GM19468 (cell line): ENCODE measurements around the gene PLEKHA6.

ENCODE experiments used
- ATAC-seq: cut with Tn5 transposase; IDR thresholded peaks from one replicate; pipeline ENCODE4 v1.9.1; 2021; ENCODE audit warnings: mild to moderate bottlenecking, moderate library complexity, moderate number of reproducible peaks; ENCODE audit not compliant: unreplicated experiment; ENCODE audit errors: extremely low read depth

The PLEKHA6 gene

DNA sequence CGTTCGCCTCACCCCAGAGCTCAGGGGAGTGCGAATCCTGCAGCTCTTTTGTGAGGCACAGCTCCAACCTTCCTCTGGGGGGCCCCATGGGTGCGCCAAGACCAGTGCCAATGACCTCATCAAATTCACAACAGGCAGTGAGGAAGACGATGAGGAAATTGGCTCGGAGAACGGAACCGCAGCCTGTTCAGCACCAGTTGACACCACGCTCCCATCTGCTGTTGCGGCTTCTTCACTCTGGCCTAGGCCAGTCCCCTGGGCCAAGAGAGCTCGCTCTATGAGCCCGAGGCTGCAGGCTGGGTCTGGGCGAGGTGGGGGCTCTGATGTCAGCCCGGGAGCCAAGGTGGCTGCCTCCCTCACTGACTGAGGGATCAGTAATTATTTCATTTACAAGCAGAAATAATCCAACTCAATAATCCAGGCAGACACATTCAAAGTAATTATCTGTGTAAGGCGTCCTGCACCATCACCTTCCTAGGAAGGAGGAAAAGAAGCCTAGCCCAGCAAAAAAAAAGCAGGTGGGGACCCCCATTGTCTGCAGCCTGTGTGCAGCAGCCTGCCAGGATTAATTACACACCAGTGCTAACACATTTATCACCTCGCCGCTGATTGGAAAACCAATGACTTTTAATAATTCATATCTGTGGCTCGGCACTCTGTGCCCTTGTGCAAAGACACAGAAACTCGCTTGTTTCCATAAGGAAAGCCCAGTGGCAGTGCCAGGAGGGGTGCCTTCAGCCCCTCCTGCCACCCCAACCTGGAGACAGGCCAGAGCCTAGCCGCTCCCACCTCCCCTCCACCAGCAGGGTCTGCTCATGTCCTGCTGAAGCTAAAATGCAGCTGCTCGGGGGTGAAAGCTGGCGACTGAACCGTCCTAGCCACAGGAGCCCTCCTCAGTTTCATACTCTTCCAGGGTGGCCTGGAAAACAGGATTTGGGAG, 1.9 kb downstream of the PLEKHA6 start:
- no peak for ATAC-seq

DNA sequence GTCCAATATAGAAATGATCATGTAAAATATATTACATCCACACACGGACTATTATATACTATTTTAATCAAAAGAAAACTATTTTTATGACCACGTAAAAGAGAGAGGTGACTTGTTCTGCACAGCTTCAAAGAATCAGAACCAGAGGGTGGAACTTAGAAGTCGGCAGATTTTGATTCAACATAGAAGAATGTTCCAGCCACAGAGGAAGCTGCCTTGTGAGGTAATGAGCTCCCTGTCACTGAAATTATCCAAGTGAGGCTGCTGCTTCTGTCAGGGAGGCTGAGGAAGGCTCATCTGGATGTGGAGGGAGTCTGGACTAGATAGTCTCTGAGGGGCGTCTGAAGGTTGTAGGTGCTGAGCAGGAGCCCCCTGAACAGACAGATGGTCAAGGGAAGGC, 2.7 kb downstream of the PLEKHA6 start:
- ATAC-seq, result no peak

DNA sequence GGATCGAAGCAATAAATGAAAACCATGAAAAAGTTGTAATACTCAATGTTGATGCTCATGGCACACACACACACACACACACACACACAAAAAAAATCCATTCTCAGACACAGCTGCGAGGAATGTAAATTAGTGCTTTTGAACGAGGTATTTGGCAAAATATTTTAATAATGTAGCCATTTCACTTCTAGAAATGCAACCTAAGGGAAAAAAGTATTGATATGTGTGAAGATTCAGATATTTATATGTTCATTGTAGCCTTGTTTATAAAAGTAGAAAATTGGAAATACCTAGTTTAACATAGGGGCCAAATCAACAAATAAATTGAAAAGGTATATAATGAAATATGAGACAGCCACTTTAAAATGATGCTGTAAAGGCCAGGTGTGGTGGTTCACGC, 3.8 kb downstream of the PLEKHA6 start:
- ATAC-seq, result no peak

DNA sequence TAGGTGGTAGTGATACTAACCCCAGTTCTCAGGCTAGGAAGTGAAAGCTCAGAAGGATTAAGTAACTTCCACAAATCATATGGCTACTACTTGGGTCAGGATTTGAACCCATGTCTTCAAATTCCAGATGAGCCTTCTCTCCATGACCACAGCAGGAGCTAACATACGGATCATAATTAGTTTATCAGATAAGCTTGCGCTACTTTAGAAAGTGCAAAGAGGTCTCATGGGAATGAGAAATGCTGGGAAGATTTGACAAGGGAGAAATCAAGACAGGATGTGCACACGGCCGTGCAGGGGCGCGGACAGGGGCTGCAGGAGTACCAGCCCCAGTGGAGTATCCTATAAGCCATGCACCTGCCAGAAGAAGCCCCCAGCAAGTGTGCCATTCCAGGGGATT, 5.2 kb downstream of the PLEKHA6 start:
- no peak for ATAC-seq

DNA sequence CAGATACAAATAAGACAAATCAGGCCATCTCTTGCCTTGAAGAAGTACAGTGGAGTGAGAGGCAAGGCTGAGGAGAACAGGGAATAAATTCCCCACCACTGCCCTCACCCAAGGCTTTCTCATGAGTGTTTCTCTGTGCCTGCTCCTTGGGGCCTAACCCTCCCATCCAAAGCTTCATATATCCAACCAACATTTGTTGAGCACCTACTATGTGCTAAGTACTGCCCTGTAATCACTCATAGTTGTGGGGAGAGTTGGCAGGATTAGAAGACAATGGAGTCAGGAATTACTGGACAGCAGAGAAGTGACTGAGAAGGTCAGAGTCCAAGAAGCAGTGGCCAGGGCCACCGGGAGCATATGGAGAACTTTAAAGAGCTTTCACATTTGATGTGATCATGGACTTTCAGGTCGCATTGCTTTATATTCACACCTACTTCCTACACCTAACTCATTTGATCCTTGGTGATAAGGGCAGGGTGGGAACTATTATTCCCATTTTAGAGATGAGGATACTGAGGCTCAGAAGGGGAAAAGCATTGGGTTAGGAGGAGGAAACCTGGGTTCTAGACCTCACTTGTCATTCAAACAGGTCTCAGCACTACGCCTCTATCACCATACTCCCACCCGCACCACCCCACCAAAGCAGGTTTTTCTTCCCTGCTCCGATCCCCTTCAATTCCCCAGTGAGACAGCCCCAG, 6.4 kb downstream of the PLEKHA6 start:
- no peak for ATAC-seq

DNA sequence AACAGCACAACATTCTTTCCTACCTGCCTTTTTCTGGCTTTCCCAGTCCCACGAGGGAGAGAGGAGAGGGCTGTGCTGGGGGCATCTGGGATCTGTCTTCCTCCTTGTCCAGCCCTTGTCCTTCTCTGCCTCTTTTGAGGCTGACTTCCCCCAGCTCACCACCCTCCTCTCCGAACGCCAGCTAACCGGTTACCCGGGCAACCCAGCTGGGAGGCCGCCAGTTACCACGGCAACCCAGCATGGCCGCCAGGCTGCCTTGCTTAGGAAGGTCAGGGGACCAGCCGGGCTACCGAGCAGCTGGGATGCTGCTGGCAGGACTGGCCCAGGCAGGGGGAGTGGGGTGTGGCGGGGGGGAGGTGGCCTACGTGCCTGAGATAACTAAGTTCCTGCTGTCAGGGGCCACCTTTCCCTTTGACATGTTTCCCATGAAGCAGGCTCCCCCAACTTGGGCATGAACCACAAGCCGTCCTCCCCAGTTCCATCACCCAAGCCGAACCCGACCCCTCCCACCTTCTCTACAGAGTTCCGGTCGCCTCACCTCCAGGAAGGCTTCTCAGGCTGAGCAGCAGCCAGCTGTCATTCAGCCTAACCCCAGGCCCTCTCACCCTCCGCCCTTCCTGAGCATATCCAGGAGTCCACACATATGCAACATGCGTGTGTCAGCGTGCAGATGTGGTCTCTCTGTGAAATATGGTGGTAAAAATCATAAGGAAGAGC, 8.7 kb downstream of the PLEKHA6 start:
- no peak for ATAC-seq

DNA sequence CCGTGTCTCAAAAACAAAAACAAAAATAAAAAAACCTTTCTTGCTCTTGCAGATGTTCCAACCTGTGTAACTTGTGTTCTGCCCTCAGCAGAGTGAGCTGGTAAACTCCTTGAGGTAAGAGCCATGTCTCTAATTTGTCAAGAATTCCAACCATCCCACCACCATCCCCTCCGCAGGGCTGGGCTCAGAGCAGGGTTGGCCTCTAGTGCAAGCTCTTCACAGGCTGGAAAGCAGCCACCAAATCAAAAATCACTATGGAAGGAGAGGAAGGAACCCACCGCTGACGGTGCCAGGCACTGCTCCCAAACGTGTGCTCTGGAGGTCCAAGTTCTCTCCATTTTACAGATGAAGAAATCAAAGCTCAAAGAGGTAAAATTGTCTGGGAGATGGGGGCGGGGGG, 9.4 kb downstream of the PLEKHA6 start:
- no peak for ATAC-seq

DNA sequence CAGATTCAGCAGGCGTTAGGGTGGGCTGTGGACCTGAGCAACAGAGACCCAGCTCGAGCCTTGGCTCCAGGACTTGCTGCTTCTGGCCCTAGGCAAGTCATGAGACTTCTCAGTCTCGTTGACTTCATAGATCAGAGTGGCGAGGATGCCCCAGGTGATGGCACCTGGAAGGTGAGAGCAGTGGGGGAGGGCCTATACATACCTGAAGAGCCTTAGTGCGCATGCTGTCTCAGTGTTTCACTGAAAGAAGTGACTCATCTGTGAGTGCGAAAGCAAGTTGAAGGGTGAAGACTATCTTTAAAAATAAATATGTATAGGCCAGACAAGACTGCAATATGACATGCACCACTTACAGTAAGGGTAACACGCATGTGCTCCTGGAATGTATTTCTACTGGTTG, 10.1 kb downstream of the PLEKHA6 start:
- ATAC-seq, result no peak

DNA sequence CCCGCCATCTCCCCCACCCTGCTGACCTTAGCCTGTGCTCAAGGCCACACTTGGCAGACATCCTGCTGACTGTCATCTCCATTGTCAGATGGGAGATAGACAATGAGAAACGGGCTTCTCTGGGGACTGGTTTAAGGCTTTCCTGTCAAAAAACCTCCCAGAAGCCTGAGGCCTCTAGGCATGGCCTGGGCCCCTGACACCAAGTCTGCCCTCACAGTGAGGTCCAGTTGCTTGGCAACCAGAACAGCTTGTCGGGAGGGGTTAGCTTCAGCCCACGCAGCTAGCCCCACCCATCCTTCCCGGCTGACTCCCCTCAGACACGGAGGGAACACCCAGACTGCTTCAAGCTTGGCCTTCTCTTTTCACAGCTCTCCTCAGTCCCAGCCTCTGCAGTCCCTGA, 11.0 kb downstream of the PLEKHA6 start:
- no peak for ATAC-seq

DNA sequence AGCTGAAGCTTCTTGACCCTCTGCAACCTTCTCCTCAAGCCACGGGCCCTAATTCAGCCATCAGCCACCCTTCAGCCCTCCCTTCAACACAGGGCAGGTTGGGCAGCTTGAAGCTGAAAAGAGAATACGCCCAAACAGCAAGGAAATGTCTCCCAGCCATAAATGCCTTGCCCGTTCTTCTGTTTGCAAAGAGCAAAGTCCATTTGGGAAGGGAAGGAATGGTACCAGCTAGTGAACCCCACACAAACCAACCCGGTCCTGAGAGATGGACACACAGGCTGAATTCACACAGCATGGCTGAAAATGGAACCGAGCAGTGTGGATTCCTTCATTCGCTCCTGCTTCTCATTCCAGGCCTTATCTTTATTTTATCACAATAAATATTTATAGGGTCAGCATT, 11.5 kb downstream of the PLEKHA6 start:
- no peak for ATAC-seq

DNA sequence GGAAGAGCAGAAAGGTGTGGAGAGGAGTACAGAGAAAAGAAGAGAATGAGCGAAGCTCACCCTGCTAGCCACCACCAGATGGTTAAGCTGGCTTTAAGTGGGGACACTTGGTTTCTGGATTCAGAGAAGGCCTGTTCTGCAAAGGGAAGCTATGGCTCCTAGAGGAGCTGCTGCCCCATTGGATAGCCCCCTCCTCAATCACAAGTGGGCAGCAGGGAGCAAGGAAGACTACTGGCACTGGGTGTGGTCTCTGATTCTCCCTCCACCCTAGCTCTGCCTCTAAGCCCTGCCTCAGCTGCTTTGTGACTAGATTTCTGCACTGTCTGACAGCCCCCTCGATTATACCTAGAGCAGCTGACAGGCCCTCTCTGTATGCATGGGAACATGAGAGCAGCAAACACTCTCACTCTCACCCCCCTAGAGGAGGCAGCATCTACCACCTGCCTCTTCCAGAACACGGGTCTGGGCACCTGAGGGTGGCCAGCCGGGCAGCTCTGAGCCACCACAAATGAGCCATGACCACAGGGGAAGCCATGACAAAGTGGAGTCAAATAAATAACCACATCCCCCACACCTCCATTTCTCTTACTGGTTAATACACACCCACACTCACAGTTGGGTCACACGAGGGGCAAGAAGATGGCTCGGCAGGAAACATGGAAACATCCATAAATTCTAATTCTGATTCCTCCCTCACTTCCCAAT, 13.6 kb downstream of the PLEKHA6 start:
- no peak for ATAC-seq

DNA sequence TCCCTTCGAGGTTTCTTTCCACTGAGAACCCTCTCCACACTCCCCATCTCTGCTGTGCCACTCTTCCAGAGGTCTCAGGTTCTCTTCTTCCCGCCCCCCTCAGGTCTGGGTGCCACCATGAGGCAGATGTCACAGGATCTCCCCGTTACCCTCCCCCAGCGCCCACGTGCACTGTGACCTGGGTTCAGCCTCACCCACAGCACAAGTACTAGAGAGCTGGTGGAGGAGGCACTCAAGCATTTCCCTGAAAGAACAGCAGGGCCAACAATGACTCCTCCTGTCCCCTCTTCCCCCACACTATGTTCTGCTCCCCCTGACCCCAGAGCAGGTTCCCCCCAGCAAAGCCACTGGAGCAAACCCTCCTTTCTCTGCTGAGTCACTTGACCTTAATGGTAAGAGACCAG, 14.3 kb downstream of the PLEKHA6 start:
- ATAC-seq, result no peak

DNA sequence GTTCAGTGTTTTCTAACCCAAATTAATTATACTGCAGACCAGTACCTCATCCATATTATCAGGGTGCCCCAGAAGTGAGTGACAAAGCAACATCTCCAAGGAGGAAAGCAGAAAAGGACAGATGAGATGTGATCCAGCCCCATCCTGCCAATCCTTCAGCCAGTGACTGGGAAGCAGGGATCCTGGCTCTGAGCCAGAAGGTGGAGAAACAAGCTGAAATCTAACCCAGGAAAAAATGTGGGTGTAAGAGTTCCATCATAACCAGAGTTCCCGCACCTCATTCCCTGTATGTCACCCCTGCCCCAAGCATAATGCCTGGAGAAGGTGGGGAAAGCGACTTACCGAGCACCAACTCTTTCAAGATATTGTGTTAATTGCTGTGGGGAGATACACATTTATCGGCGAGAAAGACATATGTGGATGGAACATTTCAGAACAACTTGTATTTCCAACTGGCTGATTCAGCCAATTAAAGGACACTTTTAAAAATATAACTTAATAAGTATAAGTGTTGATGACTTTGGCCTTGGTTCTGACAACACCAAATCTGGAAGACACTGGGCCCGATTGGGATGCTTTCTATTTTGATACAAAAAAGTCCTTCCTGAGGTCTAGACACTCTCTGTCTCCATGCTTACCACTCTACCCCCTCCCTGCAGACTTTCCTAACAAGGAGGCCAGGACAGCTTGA, 14.9 kb downstream of the PLEKHA6 start:
- ATAC-seq, result no peak

DNA sequence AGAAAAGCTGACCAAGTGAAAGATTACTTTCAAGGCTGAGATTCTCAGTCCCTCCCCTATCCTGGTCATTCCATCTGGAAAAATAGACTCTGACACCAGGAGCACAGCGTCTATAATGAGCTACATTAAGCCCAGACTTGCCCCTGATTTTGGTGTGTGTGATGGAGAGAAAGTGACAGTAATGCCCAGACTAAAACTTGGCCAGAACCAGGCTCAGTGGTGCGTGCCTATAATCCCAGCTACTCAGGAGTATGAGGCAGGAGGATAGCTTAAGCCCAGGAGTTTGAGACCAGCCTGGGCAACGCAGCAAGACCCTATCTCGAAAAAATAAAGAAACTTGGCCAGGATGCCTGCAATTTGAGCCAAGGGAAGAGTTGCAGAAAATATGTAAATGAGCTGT, 15.9 kb downstream of the PLEKHA6 start:
- no peak for ATAC-seq

DNA sequence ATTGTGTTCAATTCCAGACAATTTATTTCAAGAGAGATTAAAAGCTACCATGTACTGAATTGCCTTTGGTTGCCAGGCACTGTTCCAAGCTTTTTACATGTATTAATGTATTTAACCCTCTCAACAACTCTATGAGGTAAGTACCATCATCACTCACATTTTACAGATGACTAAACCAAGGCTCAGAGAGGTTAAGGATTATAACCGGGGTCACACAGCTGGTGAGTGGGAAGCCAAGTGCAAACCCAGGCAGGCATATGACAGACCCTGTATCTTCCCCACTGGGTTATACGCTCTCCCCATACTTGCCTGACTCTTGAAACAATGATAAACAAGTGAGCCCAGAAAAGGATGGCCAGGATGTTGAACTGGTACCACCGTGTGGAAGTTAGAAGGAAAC, 16.5 kb downstream of the PLEKHA6 start:
- ATAC-seq, result no peak

DNA sequence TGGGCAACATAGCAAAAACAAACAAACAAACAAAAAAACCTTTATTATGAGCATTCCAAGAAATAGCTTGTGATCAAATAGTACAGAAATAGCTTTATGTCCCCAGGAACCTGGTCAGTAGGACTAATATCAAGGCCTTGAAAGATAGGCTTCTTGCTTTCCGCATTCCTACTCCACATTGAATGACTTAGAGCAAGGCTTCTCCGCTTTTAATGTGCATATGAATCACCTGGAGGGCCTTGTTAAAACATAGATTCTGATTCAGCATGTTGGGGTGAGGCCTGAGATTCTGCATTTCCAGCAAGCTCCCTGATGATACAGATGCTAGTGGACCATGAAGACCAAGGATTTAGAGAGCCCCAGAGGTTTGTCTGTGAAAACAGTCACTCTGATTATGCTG, 17.4 kb downstream of the PLEKHA6 start:
- ATAC-seq, result no peak

DNA sequence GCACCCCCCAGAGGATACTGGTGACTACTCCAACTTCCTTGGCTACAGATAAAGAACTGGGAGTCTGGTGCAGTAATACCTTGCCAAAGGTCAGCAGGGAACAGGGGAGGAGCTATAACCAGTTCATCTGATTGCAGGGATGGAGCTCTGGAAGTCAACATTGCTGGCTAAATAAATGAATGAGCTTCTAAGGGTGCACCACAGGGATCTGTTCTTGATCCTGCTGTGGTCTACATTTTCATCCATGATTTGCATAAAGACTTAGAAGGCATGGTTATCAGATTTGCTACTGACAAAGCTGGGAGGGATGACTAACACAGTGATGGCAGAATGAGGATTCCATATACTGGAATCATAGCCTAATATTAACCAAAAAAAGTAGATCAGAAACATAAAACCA, 18.3 kb downstream of the PLEKHA6 start:
- no peak for ATAC-seq

DNA sequence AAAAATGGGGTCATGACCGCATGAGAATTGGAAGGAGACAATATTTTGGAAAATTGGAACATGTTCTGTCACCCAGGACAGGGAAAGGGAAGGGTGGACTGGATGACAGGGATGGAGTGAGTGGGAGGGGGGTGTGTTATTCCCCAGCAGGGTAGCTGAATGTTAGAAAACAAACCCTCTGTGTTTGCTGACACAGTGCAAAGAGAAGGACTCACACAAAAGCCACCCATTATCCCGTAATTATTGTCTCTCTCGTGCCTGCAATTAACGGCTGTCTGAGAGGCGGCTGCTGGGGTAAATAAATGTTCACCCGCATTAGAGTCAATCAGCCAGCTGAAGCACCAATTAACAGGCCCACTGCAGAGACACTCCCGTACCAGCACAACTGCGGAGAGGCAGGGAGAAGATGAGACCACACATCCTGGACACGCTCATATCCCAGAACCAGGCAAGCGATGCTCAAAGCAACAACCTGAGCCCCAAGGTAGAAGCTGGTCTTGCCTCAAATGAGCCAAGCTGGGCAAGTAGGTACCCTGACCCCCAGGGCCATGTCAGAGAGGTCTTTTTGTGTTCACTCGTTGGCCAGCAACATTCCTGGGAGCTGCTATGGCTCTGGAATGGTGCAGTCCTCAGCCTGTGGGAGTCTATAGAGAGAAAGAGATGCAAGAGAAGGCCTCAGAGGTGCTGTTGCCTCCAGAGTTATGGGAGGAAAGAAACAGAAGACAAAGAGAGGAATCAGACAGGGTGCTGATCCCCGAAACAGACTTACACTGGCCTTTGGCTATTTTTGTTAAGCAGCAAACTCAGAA, 19.4 kb downstream of the PLEKHA6 start:
- ATAC-seq, result no peak

DNA sequence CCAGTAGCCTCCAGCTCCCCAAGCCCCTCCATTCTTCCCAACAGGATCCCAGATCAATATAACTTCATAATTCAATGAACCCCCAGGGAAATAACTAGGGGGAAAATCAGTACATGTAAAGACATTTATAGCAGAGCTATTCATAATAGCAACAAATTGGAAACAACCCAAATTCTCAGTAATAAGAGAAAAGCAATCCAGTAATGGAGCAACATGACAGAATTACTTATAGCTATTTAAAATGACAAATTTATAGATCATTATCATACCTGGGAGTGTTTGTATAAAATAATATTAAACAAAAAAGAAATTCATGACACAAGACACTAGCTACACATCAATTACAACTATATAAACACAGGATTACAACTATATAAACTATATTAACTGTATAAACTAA, 20.2 kb downstream of the PLEKHA6 start:
- ATAC-seq, result no peak
